HAP-1 (cell line): Measurements from ENCODE around the gene EPN3.

Experiments used
- DNase-seq, 2 experiments: peaks; one replicate each; pipeline ENCODE4 v3.0.0-alpha.2; 2016 to 2020; ENCODE audit warnings: low spot score in 2 of 2
- H3K27me3 ChIP-seq: fragments of 250-450 bp; sonication (Bioruptor Pico); 2 replicates; pipeline ENCODE4 v1.5.1; 2020; ENCODE audit warnings: low read depth, mild to moderate bottlenecking, moderate library complexity
- H3K36me3 ChIP-seq: fragments of 250-450 bp; sonication (Bioruptor Pico); replicated peaks from 2 replicates; pipeline ENCODE4 v1.5.1; 2020; ENCODE audit warnings: mild to moderate bottlenecking
- H3K4me1 ChIP-seq: fragments of 250-450 bp; sonication (Bioruptor Pico); 2 replicates; pipeline ENCODE4 v1.5.1; 2020; ENCODE audit warnings: mild to moderate bottlenecking
- H3K4me3 ChIP-seq: fragments of 250-450 bp; sonication (Bioruptor Pico); 2 replicates; pipeline ENCODE4 v1.5.1; 2020; ENCODE audit warnings: mild to moderate bottlenecking, moderate library complexity
- H3K9me3 ChIP-seq: fragments of 250-450 bp; sonication (Bioruptor Pico); 2 replicates; pipeline ENCODE4 v1.5.1; 2020; ENCODE audit warnings: mild to moderate bottlenecking, moderate library complexity
- in situ Hi-C: fragments of 300-500 bp; cut with MboI; formaldehyde crosslinking; loops from 3 replicates; pipeline ENCODE4 v1.14.3; 2020; ENCODE audit warnings: low sequenced_read_pairs, inconsistent platforms, mixed read lengths

Gene EPN3

GRCh38 chr17:50554201-50554600, 21.7 kb downstream of the EPN3 start:
- DNase-seq = no peak
- Histone ChIP-seq H3K27me3 (peaks cover 4% of the 10 kb centered on the region), H3K9me3 (no peaks in the 10 kb centered on the region), H3K4me1 (peaks cover 4% of the 10 kb centered on the region), H3K36me3 (peaks cover 10% of the 10 kb centered on the region), H3K4me3 (no peak overlapping the region)
- in situ Hi-C loops = no loop called here

GRCh38 chr17:50556803-50557202, 24.3 kb downstream of the EPN3 start:
- in situ Hi-C loops = no loop called here
- Histone ChIP-seq H3K27me3 (peaks cover 15% of the 10 kb centered on the region), H3K4me1 (peaks cover 14% of the 10 kb centered on the region), H3K4me3 (no peak overlapping the region), H3K9me3 (no peaks in the 10 kb centered on the region), H3K36me3 (no peaks in the 10 kb centered on the region; the same call in 1 of the 2 replicates)
- DNase-seq = no peak

GRCh38 chr17:50557630-50558029, 25.1 kb downstream of the EPN3 start:
- H3K4me3 ChIP-seq = no peak overlapping the region
- in situ Hi-C loops = no loop called here
- peaks cover 14% of the 10 kb centered on the region for H3K4me1 ChIP-seq
- H3K27me3 ChIP-seq = peaks cover 21% of the 10 kb centered on the region
- no peaks in the 10 kb centered on the region for H3K36me3 ChIP-seq
- no peak for DNase-seq
- H3K9me3 ChIP-seq = no peaks in the 10 kb centered on the region

GRCh38 chr17:50558091-50558490, 25.6 kb downstream of the EPN3 start:
- Histone ChIP-seq H3K36me3 (no peaks in the 10 kb centered on the region), H3K4me1 (peaks cover 14% of the 10 kb centered on the region), H3K9me3 (no peaks in the 10 kb centered on the region), H3K27me3 (peaks cover 26% of the 10 kb centered on the region), H3K4me3 (no peak overlapping the region)
- in situ Hi-C loops = no loop called here
- DNase-seq = no peak

- H3K27me3 ChIP-seq = peaks cover 31% of the 10 kb centered on the region
- no peaks in the 10 kb centered on the region for H3K36me3 ChIP-seq
- peaks cover 14% of the 10 kb centered on the region for H3K4me1 ChIP-seq
- in situ Hi-C loops = no loop called here
- no peak for DNase-seq
- H3K4me3 ChIP-seq = no peak overlapping the region
- H3K9me3 ChIP-seq = no peaks in the 10 kb centered on the region
Observed at GRCh38 chr17:50558581-50558940, 26.0 kb downstream of the EPN3 start.

- H3K4me1 ChIP-seq = peaks cover 14% of the 10 kb centered on the region
- H3K9me3 ChIP-seq = no peaks in the 10 kb centered on the region
- in situ Hi-C loops = no loop called here
- H3K36me3 ChIP-seq = no peaks in the 10 kb centered on the region
- H3K4me3 ChIP-seq = peak overlapping the region; percentile 38
- H3K27me3 ChIP-seq = peaks cover 36% of the 10 kb centered on the region
- peak in 1 of 2 experiments; percentile 61 for DNase-seq
Observed at GRCh38 chr17:50558941-50559614, 26.5 kb downstream of the EPN3 start.

- DNase-seq = peak; percentile 86 to 95
- Histone ChIP-seq H3K4me3 (peak overlapping the region; percentile 38), H3K36me3 (no peaks in the 10 kb centered on the region), H3K4me1 (peaks cover 14% of the 10 kb centered on the region), H3K9me3 (no peaks in the 10 kb centered on the region), H3K27me3 (peaks cover 40% of the 10 kb centered on the region)
- in situ Hi-C loops = no loop called here
Observed at GRCh38 chr17:50559674-50560184, 27.2 kb downstream of the EPN3 start.

- Histone ChIP-seq H3K4me1 (peaks cover 14% of the 10 kb centered on the region), H3K4me3 (peak within 1 kb of the TSS; percentile 38), H3K36me3 (no peaks in the 10 kb centered on the region), H3K27me3 (peaks cover 41% of the 10 kb centered on the region), H3K9me3 (no peaks in the 10 kb centered on the region)
- peak; percentile 91 to 97 for DNase-seq
- in situ Hi-C loops = no loop called here
Observed at GRCh38 chr17:50560185-50560824, 27.8 kb downstream of the EPN3 start, which contains the start of gene CACNA1G. CACNA1G (plus strand) TSS chr17:50560715; CDS start chr17:50561460, 745 bp downstream.

GRCh38 chr17:50560931-50561745, 28.6 kb downstream of the EPN3 start:
- DNase-seq = no peak
- Histone ChIP-seq H3K4me3 (peak overlapping the region; percentile 38), H3K27me3 (peaks cover 49% of the 10 kb centered on the region), H3K36me3 (no peaks in the 10 kb centered on the region), H3K9me3 (no peaks in the 10 kb centered on the region), H3K4me1 (peaks cover 14% of the 10 kb centered on the region)
- in situ Hi-C loops = no loop called here

GRCh38 chr17:50561746-50562141, 29.2 kb downstream of the EPN3 start:
- no peaks in the 10 kb centered on the region for H3K9me3 ChIP-seq
- peaks cover 55% of the 10 kb centered on the region for H3K27me3 ChIP-seq
- H3K4me1 ChIP-seq = peaks cover 14% of the 10 kb centered on the region
- no peak for DNase-seq
- no peaks in the 10 kb centered on the region for H3K36me3 ChIP-seq
- in situ Hi-C loops = no loop called here
- H3K4me3 ChIP-seq = no peak overlapping the region

- Histone ChIP-seq H3K27me3 (peaks cover 56% of the 10 kb centered on the region), H3K36me3 (no peaks in the 10 kb centered on the region)
Observed at GRCh38 chr17:50562242-50563091, 29.9 kb downstream of the EPN3 start.

GRCh38 chr17:50563092-50563511, 30.6 kb downstream of the EPN3 start:
- Histone ChIP-seq H3K9me3 (no peaks in the 10 kb centered on the region), H3K27me3 (peaks cover 56% of the 10 kb centered on the region), H3K36me3 (no peaks in the 10 kb centered on the region), H3K4me3 (no peak overlapping the region), H3K4me1 (peaks cover 14% of the 10 kb centered on the region)
- in situ Hi-C loops = no loop called here
- DNase-seq = no peak

More at GRCh38 chr17:50562242-50563091, 29.9 kb downstream of the EPN3 start:
- no peak for DNase-seq
- in situ Hi-C loops = no loop called here
- Histone ChIP-seq H3K4me1 (peaks cover 14% of the 10 kb centered on the region), H3K9me3 (no peaks in the 10 kb centered on the region), H3K4me3 (no peak overlapping the region)

GRCh38 chr17:50564916-50565315, 32.4 kb downstream of the EPN3 start:
- H3K9me3 ChIP-seq = no peaks in the 10 kb centered on the region

More at GRCh38 chr17:50564916-50565315, 32.4 kb downstream of the EPN3 start:
- Histone ChIP-seq H3K36me3 (no peaks in the 10 kb centered on the region), H3K27me3 (peaks cover 47% of the 10 kb centered on the region), H3K4me1 (peaks cover 3% of the 10 kb centered on the region; the same call in 1 of the 2 replicates), H3K4me3 (no peak overlapping the region)
- no peak for DNase-seq
- in situ Hi-C loops = no loop called here
